Hematopoietic multipotent progenitor cell treated with erythropoietin and hydrocortisone succinate and interleukin-3 and kit ligand, for 8 days (in vitro differentiated cells): ENCODE data around the gene PROB1.
"Not testable (repeated sequence)": the region's sequence is repeated elsewhere in the genome, so short reads cannot be mapped to it uniquely, and the experiment has no call there.

Source experiments
- DNase-seq: peaks from one replicate; pipeline ENCODE4 v3.0.0-alpha.2; 2015

PROB1 gene

DNA sequence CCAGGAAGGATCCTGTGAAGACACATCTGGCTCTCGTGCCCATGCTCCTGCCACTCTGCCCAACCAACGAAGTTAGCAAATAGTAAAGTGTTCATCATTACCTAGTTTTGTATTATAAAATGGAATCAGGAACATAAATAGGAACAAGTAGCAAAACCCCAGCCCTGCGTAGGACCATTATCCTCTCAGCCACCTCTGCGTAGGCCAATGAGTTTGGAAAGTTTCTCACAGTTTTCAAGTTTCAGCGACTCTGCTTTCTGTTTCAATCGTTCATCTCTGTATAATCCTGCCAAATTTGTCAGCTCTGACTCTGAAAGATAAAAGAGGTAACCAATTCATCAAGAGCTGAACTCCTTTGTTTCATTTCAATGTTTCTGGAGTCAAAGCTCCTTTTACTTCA, 19.1 kb upstream of the PROB1 start:
- no peak for DNase-seq

DNA sequence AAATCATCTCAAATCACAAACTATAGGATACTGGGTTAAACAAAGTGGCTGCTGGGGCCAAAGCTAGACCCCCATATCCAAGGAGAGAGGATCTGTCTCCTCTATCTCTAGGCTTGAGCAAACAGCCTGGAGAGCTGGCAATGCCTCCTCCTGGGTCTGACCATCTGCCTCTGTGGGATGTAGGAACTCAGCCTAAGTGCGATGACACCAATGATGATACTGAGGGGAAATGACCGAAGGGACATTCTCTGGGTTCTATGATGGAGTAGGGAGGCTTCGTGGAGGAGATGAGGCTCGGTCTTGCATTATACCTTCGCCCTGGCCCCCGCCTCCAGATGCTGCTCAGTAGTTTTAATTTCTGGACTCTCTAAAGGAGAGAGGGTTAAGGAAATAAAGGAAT, 18.2 kb upstream of the PROB1 start:
- DNase-seq = no peak

DNA sequence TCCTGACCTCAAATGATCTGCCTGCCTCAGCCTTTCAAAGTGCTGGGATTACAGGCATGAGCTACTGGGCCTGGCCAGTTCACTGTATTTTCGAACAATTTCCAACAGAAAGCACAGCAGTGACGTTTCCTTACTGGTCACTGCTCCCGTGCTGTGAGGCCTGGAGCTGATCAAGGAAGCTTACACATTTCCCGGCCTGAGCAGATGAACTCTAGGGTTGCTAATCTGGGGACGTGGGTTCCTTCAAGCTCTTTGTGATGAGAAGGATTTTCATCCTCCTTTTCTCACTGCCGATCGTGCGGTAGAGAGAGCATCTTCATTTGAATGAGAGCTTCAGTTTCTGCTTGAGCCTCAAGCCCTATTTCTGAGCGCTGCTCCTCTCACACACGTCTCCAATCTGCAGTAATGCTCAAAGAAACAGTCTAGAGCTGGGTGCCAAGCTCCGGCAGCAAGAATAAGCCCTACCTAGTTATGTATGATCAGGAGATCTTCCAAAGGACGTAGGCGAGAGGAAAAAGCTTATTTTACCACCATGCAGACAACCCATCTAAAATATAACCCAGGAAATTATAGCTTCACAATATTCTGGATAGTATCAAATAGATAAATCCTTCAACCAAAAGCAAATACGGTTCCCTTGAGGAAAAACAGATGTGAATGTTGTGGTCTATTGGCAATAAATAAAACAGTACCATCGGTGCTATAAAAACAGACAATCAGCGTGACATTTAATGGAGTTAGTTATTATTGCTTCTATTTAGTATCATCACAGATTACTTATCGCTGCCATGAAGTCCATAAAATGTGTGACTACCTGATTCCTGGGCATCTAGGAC, 16.3 kb upstream of the PROB1 start:
- DNase-seq = no peak

DNA sequence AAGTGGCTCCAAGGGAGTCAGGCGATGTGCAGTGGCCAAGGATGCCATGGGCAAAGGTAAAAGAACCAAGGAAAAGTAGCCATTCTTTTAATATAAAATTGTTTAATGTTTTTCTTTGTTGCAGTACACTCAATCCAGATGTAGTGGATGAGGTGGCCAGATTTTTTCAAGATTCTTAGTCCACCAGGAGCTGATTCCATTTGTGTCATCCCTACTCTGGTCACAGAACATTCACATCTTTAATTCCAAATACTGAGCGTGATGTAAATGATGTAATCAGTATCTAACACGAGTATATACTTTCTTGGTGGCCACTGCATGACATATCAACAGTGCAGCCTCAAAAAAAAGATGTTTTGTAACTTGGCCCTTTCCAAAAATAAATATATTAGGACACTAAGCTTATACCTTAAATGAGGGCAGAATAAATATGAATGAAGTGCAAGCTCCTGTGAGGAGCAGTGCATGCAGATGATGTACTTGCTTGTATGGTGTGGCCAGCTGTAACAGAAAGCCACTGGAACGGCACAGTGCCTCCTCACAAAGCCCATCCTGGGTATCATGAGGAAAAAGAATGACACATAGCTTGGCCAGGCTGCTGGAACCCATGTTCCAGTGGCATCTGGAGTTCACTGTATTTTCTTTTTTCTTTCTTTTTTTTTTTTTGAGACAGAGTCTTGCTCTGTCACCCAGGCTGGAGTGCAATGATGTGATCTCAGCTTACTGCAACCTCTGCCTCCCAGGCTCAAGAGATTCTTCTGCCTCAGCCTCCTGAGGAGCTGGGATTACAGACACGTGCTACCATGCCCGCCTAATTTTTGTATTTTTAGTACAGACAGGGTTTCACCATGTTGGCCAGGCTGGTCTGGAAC, 15.5 kb upstream of the PROB1 start:
- DNase-seq = no peak

DNA sequence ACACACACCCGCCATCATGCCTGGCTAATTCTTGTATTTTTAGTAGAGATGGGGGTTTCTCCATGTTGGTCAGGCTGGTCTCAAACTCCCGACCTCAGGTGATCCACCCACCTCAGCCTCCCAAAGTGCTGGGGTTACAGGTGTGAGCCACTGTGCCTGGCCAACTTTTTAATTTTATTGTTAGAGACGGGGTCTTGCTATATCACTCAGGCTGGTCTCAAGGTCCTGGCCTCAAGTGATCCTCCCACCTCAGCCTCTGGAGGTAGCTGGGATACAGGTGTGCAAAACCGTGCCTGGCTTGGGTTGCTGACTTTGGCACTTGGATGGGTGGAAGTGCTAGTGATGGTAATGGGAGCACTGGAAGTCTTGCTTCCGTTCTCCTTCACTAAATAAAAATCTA, 14.2 kb upstream of the PROB1 start:
- not testable (repeated sequence) for DNase-seq

DNA sequence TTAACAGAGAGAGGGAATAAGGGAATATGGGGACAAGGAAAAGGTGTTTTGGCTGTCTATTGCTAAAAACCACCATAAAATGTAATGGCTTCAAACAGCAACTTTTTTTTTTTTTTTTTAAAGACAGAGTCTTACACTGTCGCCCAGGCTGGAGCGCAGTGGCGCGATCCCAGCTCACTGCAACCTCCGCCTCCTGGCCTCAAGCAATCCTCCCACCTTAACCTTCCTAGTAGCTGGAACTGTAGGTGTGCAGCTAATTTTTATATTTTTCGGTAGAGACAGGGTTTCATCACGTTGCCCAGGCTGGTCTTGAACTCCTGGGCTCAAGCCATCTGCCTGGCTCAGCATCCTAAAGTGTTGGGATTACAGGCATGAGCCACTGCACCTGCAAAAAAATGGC, 13.3 kb upstream of the PROB1 start:
- no peak for DNase-seq

DNA sequence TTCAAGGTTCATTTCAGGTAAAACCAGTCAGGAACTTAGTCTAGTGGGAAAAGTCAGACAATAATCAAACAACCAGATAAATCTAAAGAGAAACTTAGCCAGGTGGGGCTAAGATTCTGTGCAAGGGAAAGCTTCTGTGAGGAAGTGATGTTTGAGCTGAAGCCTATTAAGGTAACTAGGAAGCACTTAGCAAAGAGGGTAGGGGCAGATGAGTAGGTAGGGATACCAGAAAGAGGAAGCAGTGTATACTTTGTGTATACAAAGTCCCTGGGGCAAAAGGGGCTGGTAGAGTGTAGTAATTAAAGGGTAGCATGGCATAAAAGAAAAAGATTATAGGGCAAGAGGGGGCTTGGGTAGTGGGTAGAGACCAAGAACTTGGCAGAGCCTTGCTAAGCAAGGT, 12.6 kb upstream of the PROB1 start:
- DNase-seq = no peak

DNA sequence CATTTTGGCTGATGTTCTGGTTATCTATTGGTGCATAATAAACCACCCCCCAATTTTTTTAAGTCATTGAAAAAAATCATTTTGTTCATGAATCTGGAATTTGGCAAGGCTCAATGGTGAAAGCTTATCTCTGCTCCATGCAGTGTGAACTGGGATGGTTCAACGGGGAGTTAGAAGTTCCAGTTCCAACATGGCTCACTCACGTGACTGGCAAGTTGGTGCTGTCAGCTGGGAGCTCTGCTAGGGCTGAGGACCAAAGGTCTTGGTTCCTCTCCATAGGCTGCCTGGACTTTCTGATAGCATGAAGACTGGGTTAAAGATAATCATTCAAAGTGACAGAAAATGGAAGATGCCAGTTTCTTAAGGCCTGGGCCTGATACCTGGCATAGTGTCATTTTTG, 12.1 kb upstream of the PROB1 start:
- peak; percentile 39 for DNase-seq

DNA sequence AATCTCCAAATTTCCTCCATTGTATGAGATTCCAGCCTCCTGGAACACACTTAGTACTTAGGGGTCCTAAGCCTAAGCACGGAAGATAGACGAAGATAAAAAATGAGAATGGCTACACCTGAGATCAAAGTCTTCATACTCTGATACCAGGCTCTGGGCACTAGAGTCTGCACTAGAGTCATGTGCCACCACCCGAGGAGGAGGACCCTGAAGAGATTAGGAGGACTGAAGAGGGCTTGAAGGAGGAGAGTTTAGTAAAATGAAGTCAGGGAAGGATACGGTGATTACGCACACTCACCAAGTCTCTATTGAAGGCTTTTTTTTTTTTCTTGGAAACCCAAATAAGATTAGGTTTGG, 9.6 kb upstream of the PROB1 start:
- no peak for DNase-seq

DNA sequence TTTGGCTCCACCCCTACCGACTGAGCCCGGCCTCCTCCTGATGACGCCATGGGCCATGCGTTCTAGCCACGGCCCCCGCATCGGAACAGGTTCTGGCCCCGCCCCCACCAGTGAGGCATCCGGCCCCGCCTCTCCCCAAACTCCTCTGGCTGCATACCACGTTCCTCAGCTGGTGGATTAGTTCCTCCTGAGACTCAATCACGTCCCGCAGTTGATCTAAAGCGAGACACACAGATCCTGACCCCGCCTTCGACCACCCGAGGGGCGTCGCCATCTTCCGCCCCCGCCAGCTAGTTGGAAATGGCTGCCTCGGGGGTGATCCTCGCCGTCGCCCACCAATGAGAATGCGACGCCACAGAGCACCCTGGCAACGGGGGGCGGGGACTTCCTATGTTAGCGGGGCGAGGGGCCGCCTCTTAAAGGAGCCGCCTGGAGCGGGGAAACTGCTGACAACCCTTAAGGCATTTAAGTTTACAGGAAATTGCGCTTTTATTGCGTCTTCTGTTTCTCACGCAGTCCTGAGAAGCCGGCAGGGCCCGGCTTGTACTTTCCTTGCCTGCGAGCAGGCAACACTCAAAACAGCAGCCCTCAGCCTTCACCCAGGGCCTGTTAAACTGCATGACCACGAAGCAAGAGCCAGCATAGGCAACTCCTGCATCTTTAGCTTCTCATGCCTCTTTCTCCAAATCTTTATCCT, 9.0 kb upstream of the PROB1 start, which contains the start of gene SPATA24:
Gene SPATA24, minus strand, starts transcription at position 303 of the 697 bp plus-strand sequence. Its CDS starts 29 bp downstream, at position 274.
- DNase-seq = peak; percentile 97

DNA sequence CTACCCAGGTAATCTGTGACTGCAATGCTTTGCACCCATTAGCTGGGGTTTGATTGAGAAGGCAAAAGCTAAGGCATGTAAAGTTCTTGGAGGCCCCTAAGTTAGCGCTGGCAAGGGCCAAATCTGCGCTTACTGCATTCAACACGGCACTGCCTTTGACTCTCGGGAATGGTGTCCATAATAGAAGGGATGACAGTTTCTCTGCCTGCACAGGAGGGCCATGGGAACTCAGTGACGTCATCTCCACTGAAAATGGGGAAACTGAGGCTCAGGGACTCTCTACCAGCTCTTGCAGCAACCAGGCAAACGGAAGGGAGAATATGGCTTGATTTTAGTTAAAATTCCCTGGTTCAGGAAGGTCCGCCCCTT, 8.5 kb upstream of the PROB1 start:
- DNase-seq = no peak

DNA sequence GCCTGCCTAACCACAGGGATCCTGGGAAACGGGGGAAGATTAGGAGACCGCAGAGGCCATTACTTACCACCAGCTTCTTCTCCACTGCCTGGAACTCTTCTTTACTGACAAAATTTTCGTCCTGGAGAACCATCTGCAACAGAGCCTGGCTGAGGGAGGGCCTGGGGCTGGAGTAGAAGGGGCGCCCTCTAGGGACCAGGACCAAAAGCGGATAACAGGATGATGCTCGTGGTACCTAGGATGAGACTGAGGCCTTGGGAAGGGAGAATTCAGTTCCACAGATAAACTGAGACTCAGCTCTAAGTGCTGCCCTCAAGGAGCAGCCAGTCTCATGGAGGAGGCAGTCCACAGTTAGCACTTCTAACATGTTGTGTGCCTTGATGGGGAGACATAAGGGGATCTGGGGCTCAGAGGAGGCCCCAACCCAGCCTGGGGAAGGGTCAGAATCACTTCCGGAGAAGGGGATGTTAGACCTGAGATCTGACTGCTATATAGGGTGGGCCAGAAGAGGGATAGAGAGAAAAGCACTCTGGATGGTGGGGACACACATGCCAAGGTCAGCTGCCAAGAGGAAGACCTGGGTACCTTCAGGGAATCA, 7.8 kb upstream of the PROB1 start:
- DNase-seq = peak; percentile 59

DNA sequence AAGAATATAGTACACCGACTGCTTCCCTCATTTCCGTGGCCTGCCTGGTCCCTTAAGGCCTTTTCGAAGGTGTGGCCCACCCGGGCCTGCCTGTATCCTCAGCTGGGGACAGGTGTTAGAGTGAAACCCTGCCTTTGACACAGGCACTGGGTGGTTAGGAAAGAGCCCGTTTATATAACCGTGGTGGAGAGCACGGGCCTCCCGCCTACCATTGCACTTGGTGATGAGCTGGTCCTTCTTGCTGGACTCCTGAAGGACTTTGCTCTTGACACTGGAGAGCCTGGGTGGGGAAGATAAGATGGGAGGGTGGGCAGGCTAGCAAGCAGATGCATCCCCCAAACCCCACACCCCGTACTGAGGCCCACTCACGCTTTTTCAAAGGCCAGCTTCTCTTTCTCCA, 6.6 kb upstream of the PROB1 start:
- no peak for DNase-seq

DNA sequence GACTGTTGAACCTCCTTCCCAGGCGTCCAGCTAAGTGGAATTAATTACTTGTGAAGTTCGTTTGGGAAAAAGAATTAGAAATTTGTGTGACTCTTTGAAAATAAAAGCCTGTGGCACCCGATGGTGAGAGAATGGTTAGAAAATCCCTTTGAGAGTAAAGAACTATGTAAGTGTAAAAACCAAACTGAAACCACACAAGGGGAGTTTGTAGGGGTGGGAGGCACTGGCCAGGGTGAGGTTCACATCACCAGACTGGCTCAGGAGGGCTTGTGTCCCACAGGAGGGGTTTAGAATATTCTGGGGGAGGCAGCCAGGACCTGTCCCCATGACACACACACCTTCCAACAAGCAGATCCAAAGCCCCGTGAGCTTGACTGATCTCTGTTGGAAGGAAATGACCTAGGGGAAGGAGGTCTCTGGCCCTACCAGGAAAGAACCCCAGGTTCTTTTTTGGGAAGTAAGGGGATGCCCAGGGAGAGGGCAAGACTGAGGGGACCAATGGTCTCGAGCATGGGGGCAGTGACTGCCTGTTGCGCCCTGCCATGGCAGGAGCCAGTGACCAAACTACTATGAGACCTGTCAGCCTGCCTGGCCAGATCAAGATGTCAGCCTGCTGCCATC, 4.7 kb upstream of the PROB1 start:
- no peak for DNase-seq

DNA sequence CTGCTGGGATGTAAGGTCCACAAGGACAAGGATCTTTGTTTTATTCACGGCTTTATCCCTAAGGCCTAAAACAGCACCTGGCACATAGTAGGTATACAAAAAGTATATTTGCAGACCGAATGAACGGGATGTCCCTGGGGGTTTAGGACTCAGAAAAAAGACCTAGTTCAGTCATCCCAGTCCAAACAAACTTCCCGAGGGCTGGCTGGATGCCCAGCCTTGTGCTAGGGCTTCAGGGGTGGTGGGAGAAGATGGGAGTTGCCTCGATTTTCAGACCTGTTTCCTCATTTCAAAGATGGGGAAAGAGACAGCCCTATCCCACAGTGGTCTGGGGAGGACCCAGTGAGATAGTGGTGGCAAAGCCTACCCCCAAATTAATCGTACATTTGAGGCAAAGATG, 3.0 kb upstream of the PROB1 start:
- no peak for DNase-seq

DNA sequence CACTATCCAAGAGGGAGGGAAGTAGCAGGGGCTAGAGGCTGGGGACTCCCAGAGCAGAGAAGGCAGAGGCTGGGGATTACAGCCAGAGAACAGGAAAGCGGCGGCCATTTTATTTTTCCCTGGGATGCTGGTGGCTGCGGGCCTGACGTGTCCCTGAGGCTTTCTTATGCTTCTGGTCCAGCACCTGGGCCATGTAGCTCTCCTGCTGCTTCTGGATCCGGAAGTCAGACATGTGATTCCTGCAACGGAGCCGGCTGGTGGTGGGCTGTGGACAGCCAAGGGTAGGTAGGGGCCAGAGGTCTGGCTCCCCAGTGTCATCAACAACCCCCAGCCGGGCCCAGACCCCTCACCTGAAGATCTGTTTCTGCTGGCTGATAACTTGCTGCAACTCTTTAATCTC, 1.8 kb upstream of the PROB1 start:
- DNase-seq = no peak

DNA sequence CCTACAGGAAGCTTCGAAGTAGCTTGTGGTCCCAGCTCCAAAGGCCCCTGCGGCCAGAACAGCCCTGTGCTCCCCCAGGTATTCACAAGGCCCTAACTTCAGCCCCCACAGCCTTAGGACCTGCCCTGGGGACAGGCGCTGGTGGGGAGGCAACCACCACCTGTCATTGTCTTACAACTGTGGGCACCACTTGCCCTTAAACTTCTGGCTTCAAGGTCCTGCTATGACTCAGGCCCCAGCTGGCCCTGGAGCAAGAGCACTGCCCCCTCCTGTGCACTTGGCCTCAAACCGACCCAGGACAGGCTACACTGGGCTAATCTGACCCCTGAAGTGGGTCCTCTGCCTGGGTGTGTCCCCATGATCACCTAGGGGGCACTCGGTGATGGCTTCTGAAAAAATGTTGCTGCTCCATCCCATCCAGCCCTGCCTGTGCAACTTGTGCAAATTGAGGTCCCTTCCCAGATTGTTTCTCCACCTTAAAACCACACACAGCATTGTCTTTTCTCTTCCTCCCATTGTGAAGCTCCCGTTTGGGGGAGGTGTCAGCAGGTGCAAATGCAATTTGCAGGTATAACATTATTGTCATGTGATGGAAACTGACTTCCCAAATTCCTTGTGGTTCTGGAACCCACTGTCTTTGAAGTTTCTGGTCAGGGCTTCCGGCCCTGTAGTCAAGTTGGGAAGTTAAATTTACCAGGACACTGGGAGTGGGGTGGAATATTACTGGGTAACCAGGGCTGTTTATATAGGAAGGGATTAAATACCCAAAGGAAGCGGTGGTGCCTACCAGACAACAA, 1.1 kb upstream of the PROB1 start:
- DNase-seq = no peak

DNA sequence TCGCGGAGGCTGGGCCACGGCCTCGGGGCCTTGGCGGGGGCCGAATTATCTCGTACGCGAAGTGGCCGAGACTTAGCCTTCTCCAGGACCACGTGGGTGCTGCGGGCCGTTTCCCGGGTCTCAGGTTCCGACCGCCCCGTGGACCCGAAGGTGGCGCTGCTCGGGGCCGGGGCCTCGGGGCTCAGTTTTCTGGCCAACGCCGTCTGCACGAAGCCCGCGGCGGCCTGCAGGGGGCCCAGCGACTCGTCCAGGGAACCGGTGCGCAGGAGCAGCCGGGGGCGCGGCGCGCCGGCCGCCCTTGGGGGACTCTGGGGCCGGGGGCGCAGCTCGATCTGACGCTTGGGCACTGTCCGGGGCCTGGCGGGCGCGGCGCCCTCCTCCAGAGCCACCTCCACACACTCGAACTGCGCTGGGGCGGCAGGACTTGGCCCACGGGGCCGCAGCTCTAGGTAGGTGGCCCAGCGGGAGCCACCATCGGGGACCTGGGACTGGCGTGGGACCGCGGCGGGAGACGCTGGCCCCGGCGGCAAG, 716 bp downstream of the PROB1 start:
- peak; percentile 49 for DNase-seq

DNA sequence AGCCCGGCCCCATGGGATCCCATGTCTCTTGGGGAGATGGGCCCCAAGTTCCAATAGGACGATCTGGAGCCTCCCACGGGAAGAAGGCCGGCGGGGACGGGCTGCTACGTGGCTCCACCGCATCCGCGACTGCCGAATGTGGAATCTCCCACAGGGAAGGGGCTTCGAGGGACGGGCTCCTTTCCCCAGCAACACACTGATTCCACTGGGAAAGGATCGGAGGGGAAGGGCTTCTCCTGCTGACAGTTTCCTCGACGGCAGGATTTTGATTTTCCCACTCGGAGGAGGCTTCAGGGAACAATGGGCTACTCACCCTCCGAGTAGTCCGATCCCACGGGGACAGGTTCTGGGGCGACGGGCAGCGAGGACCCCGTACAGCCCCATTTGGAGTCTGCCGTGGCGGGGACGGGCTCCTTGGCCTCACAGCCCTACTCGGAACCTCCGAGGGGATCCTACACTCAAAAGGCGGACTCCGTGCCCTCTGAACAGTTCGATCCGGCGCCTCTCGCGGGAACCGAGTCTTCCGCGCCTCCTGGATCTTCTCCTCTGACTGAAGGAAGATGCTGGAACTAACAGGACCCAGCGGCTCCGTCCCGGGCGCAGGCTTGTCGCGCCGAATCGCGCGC, 1.3 kb downstream of the PROB1 start:
- DNase-seq = no peak

DNA sequence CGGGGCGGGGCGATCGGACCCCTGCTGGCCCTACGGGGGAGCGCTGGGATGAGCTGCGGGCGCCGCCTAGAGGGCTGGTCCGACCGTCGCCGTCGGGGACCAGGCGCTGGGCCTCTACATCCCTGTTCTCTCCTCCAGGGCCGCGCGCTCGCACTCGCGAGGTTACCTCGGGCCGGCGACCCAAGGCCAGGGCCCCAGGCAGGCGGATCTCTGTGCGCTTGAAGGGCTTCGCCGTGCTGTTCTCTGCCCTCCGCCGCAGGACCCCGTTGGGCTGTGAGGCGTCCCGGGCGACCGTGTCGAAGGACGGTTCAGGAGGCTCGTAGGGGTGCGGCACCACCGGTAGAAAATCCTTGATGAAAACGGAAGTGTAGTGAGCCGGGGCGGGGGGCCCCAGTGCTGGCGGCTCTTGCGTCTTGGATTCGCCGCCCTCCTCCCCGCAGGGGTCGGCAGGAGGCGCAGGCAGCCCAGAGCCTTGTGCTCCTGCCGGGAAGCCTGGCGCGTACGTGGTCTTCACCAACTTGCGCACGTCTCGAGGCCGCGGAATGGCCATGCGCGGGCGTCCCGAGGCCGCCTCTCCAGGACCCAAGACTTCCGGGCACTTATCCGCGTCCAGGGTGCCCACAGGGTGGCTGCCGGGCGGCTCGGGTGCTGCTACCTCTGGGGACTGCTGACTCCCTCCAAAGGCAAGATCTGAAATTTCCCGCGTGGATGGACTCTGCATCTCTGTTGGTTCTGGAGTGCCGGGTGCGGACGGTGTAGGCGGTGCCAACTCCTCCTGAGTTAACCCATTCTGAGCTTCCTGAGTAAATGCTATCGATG, 2.0 kb downstream of the PROB1 start:
- peak; percentile 69 for DNase-seq
